HepG2 (cell line): ENCODE data around the gene SSNA1. TPM values are rescaled to one million over a fixed set of nuclear protein-coding genes. Genes with fewer than 3 reads are reported as not detected.

Experiments used
- ATAC-seq: fragments of 200-7000 bp; cut with Tn5 transposase; 3 replicates; pipeline ENCODE4 v1.9.1; 2020; ENCODE audit warnings: mild to moderate bottlenecking, moderate library complexity
- BruUV-seq: library from RNA; stranded (reverse); fragments of 400-500 nt; replicated peaks from 2 replicates; lab custom pipeline; 2021; lab: Mats Ljungman, UMichigan
- CTCF ChIA-PET: fragments of 300-600 bp; formaldehyde crosslinking; extraction: SDS; loops from one replicate; lab custom pipeline; 2021; ENCODE audit warnings: low total read pairs, inconsistent platforms, low intra/inter-chr PET ratio; lab: Yijun Ruan, JAX
- POLR2A ChIA-PET: fragments of 350-600 bp; sonication (Branson Sonifier 250); formaldehyde crosslinking; loops from one replicate; lab custom pipeline; 2020; ENCODE audit warnings: antibody characterized with exemption, inconsistent platforms; lab: Yijun Ruan, JAX
- DNase-seq: peaks from one replicate; pipeline ENCODE4 v3.0.0-alpha.2; 2015; ENCODE audit warnings: low spot score
- FAIRE-seq: peaks from 3 replicates; lab custom pipeline; 2011; peaks lifted over from hg19 to GRCh38; lab: Jason Lieb, UNC
- H2AFZ ChIP-seq: one replicate; pipeline ENCODE4 v1.6.1; 2011; ENCODE audit warnings: low read length, inconsistent platforms
- H3K27ac ChIP-seq: fragments of 300-600 bp; 3 replicates; pipeline ENCODE4 v1.8.0; 2011; ENCODE audit warnings: mixed run types, mild to moderate bottlenecking, mixed read lengths, low read length, inconsistent platforms; ENCODE audit not compliant: insufficient read depth; ENCODE audit errors: extremely low read length
- H3K27me3 ChIP-seq, 2 experiments: fragments of 200-600 bp in 1 of 2; 2 replicates in 1 of 2; 3 replicates in 1 of 2; pipeline versions ENCODE4 v1.6.0 to v1.8.0; 2011; ENCODE audit warnings: low read length in 2 of 2, mild to moderate bottlenecking in 2 of 2, moderate library complexity in 2 of 2, inconsistent platforms in 1 of 2; ENCODE audit not compliant: insufficient read depth in 2 of 2, control insufficient read depth in 1 of 2
- H3K36me3 ChIP-seq, 2 experiments: fragments of 200-600 bp in 1 of 2; replicated peaks in 1 of 2; 2 replicates in 1 of 2; 3 replicates in 1 of 2; pipeline versions ENCODE4 v1.5.1 to v1.8.0; 2011; ENCODE audit warnings: low read length in 2 of 2, inconsistent platforms in 1 of 2; ENCODE audit not compliant: insufficient read depth in 2 of 2, control insufficient read depth in 1 of 2
- H3K4me1 ChIP-seq: 2 replicates; pipeline ENCODE4 v1.5.1; 2012; ENCODE audit warnings: low read length, inconsistent platforms; ENCODE audit not compliant: insufficient read depth
- H3K4me2 ChIP-seq: 2 replicates; pipeline ENCODE4 v1.6.0; 2011; ENCODE audit warnings: low read depth, low read length, inconsistent platforms
- H3K4me3 ChIP-seq, 3 experiments: fragments of 200-600 bp in 1 of 3; sonication (generic), shearing (Covaris generic) in 1 of 3; replicated peaks in 1 of 3; 2 replicates each; pipeline ENCODE4 v1.5.1; 2011 to 2016; ENCODE audit warnings: low read length in 3 of 3, inconsistent platforms in 2 of 3, low read depth in 2 of 3, mild to moderate bottlenecking in 2 of 3, control low read depth in 1 of 3, mixed read lengths in 1 of 3; ENCODE audit not compliant: insufficient read depth in 1 of 3
- H3K79me2 ChIP-seq: one replicate; pipeline ENCODE4 v1.6.1; 2011; ENCODE audit warnings: low read length, inconsistent platforms; ENCODE audit not compliant: insufficient read depth
- H3K9ac ChIP-seq: 2 replicates; pipeline ENCODE4 v1.6.0; 2011; ENCODE audit warnings: mild to moderate bottlenecking, low read depth, low read length, inconsistent platforms; ENCODE audit not compliant: insufficient read depth
- H3K9me3 ChIP-seq: 2 replicates; pipeline ENCODE4 v1.5.1; 2012; ENCODE audit warnings: mild to moderate bottlenecking, low read length
- H4K20me1 ChIP-seq: 2 replicates; pipeline ENCODE4 v1.6.0; 2011; ENCODE audit warnings: inconsistent platforms, mild to moderate bottlenecking, low read length, moderate library complexity; ENCODE audit not compliant: insufficient read depth
- CSRNP2 ChIP-seq: sonication (generic); formaldehyde crosslinking; conservative IDR thresholded peaks from 2 replicates; pipeline ENCODE4 v1.8.0; 2022; ENCODE audit warnings: low read depth, missing genetic modification reagents
- CTCF ChIP-seq: sonication (generic); formaldehyde crosslinking; IDR thresholded peaks from 2 replicates; pipeline ENCODE4 v1.5.0; 2020; ENCODE audit warnings: mild to moderate bottlenecking, missing genetic modification reagents, moderate library complexity
- WGBS: methylation state at CpG from one replicate; pipeline ENCODE4 v1.1.6; 2017; ENCODE audit warnings: low lambda C conversion rate; 5-methylcytosine and 5-hydroxymethylcytosine counted together
- in situ Hi-C: cut with HindIII; loops from 2 replicates; pipeline ENCODE4 v1.10.0; 2017; ENCODE audit warnings: low pct_unique_long_range_greater_than_20kb; ENCODE audit not compliant: extremely low pct_ligation_motif_present
- intact Hi-C: fragments of 100-400 bp; cut with micrococcal nuclease; formaldehyde crosslinking; loops from one replicate; pipeline ENCODE4 v1.10.0; 2022; ENCODE audit not compliant: unreplicated experiment
- polyA plus RNA-seq, 8 experiments: library from polyadenylated mRNA; depleted of rRNA in 3 of 8; stranded (reverse) in 7 of 8; unstranded in 1 of 8; fragments of >200 nt; fragmentation: Illumina TruSeq in 4 of 8; extraction: Trizol in 4 of 8; gene quantifications; 2 replicates each; pipeline versions ENCODE4 v1.2.1 to v1.2.3, GENCODE V29; 2011 to 2016; ENCODE audit warnings: low read depth in 4 of 8, missing spikeins in 1 of 8, mixed read lengths in 1 of 8; ENCODE audit not compliant: insufficient read depth in 1 of 8
- total RNA-seq, 5 experiments: library from RNA; depleted of rRNA; stranded (reverse); fragments of >200 nt; fragmentation: Illumina TruSeq; extraction: Trizol; gene quantifications; 2 replicates each; pipeline ENCODE4 v1.2.3, GENCODE V29; 2016; ENCODE audit warnings: low read depth in 1 of 5
- TF ChIP-seq, protein P1 (sequence below): IDR thresholded peaks from 2 replicates; pipeline ENCODE4 v1.4.0; 2020; ENCODE audit warnings: mild to moderate bottlenecking, missing genetic modification reagents

The SSNA1 gene
- total and polyA plus RNA-seq, 2 of the 13 experiments (the other 11 are each of a cell fraction or from before 2014, with no cell fraction given): 35.9 to 49.4 TPM

GRCh38 chr9:137171149-137171900 is 17.2 kb upstream of the SSNA1 start:
- TF ChIP-seq CSRNP2 (no peak), CTCF (0 out of 2 replicates have a peak, but pooled peaks have one; percentile 16)
- TF ChIP-seq, protein P1, sequence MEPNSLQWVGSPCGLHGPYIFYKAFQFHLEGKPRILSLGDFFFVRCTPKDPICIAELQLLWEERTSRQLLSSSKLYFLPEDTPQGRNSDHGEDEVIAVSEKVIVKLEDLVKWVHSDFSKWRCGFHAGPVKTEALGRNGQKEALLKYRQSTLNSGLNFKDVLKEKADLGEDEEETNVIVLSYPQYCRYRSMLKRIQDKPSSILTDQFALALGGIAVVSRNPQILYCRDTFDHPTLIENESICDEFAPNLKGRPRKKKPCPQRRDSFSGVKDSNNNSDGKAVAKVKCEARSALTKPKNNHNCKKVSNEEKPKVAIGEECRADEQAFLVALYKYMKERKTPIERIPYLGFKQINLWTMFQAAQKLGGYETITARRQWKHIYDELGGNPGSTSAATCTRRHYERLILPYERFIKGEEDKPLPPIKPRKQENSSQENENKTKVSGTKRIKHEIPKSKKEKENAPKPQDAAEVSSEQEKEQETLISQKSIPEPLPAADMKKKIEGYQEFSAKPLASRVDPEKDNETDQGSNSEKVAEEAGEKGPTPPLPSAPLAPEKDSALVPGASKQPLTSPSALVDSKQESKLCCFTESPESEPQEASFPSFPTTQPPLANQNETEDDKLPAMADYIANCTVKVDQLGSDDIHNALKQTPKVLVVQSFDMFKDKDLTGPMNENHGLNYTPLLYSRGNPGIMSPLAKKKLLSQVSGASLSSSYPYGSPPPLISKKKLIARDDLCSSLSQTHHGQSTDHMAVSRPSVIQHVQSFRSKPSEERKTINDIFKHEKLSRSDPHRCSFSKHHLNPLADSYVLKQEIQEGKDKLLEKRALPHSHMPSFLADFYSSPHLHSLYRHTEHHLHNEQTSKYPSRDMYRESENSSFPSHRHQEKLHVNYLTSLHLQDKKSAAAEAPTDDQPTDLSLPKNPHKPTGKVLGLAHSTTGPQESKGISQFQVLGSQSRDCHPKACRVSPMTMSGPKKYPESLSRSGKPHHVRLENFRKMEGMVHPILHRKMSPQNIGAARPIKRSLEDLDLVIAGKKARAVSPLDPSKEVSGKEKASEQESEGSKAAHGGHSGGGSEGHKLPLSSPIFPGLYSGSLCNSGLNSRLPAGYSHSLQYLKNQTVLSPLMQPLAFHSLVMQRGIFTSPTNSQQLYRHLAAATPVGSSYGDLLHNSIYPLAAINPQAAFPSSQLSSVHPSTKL (CRISPR knock-in tag): no peak
- 33% methylated on average over 10 of the region's 22 CpGs for WGBS
- intact Hi-C loops (loop anchor here (10.0 kb wide), 1 partner anchor 57 kb away; the partner anchor contains the start of gene DPP7), in situ Hi-C loops (no loop called here)
- Histone ChIP-seq H3K4me3 (no peak overlapping the region), H3K36me3 (no peaks in the 10 kb centered on the region), H3K79me2 (no peaks in the 10 kb centered on the region), H3K4me1 (peaks cover 9% of the 10 kb centered on the region), H3K4me2 (no peak overlapping the region), H4K20me1 (no peaks in the 10 kb centered on the region), H2AFZ (no peak overlapping the region), H3K9me3 (no peaks in the 10 kb centered on the region), H3K27ac (no peak overlapping the region), H3K27me3 (peaks cover 7 to 52% of the 10 kb centered on the region in 2 experiments; a peak in 3 of 5 replicates), H3K9ac (no peak overlapping the region)
- BruUV-seq: no TSS peak
- DNase-seq (no peak), ATAC-seq (no peak), FAIRE-seq (no peak)
- POLR2A ChIA-PET: no interaction called here
- CTCF ChIA-PET: no interaction called here
